ENCODE data around the gene HAUS8. TPM values are rescaled to one million over a fixed set of nuclear protein-coding genes. Genes with fewer than 3 reads are reported as not detected.

Gene HAUS8
- total and polyA plus RNA-seq, 10 donors, result 7.7 to 24.5 (median 14.6) TPM

GRCh38 chr19:17022738-17023137 is 52.5 kb downstream of the HAUS8 start:
- H3K9me3 ChIP-seq, result peaks cover 2 to 35% (median 20%) of the 10 kb centered on the region in 8 donors
- H3K27ac ChIP-seq, result peak overlapping the region in 1 of 8 donors; percentile 22
- no peak overlapping the region for H3K4me3 ChIP-seq
- intact Hi-C loops (cut with DNase I; ENCODE audit: low total_unique reads), result no loop called here
- H3K36me3 ChIP-seq, result no peaks in the 10 kb centered on the region
- no peak for DNase-seq
- TF ChIP-seq POLR2A (IDR thresholded peaks at IDR 0.05), result no peak
- no peak for TF ChIP-seq POLR2AphosphoS5 (IDR thresholded peaks at IDR 0.05)
- TF ChIP-seq, protein P1, sequence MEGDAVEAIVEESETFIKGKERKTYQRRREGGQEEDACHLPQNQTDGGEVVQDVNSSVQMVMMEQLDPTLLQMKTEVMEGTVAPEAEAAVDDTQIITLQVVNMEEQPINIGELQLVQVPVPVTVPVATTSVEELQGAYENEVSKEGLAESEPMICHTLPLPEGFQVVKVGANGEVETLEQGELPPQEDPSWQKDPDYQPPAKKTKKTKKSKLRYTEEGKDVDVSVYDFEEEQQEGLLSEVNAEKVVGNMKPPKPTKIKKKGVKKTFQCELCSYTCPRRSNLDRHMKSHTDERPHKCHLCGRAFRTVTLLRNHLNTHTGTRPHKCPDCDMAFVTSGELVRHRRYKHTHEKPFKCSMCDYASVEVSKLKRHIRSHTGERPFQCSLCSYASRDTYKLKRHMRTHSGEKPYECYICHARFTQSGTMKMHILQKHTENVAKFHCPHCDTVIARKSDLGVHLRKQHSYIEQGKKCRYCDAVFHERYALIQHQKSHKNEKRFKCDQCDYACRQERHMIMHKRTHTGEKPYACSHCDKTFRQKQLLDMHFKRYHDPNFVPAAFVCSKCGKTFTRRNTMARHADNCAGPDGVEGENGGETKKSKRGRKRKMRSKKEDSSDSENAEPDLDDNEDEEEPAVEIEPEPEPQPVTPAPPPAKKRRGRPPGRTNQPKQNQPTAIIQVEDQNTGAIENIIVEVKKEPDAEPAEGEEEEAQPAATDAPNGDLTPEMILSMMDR (IDR thresholded peaks at IDR 0.05 in 8 of 11, conservative IDR thresholded peaks at IDR 0.05 in 3 of 11), result no peak
- peaks cover 4 to 35% (median 12%) of the 10 kb centered on the region in 6 donors for H3K4me1 ChIP-seq
- WGBS, 5 donors, result 80 to 94% (median 92%) methylated on average over 7 of the region's 7 CpGs
- peaks cover 0 to 43% (median 31%) of the 10 kb centered on the region in 7 donors for H3K27me3 ChIP-seq (replicated peaks in 1 of 7)

DNA sequence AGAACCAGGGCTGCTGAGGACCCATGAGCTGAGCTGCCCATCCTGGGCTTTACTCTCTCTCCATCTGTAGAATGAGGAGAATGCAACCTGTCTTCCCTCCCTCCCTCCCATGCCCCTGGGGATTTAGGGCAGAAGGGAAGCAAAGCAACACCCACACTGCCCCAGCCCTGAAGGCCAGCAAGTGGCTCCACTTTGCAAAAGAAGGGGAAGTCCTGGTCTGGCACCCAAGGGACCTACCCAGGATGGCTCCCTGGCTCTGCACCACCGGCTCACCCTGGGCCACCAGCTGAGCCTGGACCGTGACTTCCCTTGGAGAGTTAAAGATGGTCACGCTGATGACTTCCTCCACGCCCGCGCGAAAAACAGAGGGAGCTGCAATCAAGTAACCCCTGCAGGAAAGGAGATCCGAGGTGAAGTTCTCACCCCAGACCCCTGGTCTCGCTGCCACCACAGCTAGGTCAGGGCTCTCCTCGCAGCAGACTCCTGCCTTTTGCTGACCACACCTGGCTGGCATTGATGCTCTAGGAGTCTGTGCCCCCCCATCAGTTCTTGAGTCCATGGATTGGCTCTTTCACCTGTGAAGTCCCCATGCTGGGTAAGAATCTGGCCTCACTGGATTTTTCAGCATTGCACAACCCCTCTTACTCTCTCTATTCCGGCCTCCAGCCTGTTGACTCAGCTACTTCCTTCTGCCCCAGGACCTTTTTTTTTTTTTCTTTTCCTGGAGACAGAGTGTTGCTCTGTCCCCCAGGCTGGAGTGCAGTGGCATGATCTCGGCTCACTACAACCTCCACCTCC is 53.3 kb downstream of the HAUS8 start:
- WGBS, 5 donors, result 48 to 86% (median 60%) methylated on average over 11 to 12 of the region's 12 CpGs
- Histone ChIP-seq H3K4me3 (no peak overlapping the region), H3K36me3 (no peaks in the 10 kb centered on the region), H3K9me3 (peaks cover 2 to 35% (median 20%) of the 10 kb centered on the region in 8 donors), H3K4me1 (peaks cover 4 to 31% (median 12%) of the 10 kb centered on the region in 6 donors), H3K27me3 (replicated peaks in 1 of 7) (peaks cover 0 to 35% (median 24%) of the 10 kb centered on the region in 7 donors), H3K27ac (peak overlapping the region in 3 of 8 donors; percentile 18 to 33 (median 22))
- no peak for DNase-seq
- intact Hi-C loops (cut with DNase I; ENCODE audit: low total_unique reads), result no loop called here
- TF ChIP-seq POLR2A (IDR thresholded peaks at IDR 0.05) (no peak), POLR2AphosphoS5 (IDR thresholded peaks at IDR 0.05) (no peak)
- TF ChIP-seq, protein P1 (IDR thresholded peaks at IDR 0.05 in 8 of 11, conservative IDR thresholded peaks at IDR 0.05 in 3 of 11), result no peak

DNA sequence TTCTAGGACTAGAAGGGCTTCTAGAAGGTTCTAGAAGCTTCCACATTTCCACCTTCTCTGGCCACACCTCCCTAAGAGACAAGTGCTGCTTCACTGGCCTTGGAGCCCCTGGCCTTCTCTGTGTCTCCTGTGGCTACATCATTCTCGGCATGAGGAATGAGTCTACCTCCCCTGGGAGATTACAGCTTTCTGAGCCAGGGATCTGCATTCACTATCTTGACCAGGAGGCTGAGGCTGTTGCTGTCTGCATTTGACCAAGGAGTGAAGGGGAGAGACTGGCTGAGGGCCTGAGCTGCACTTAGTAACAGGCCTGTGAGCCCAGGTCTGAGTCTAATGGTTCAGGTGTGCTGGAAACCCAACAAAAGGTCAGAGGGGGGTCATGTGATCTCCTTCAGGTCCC is 53.9 kb downstream of the HAUS8 start:
- peaks cover 0 to 29% (median 17%) of the 10 kb centered on the region in 7 donors for H3K27me3 ChIP-seq (replicated peaks in 1 of 7)
- peaks cover 4 to 26% (median 11%) of the 10 kb centered on the region in 6 donors for H3K4me1 ChIP-seq
- no peak overlapping the region for H3K27ac ChIP-seq
- H3K9me3 ChIP-seq, result peaks cover 2 to 35% (median 20%) of the 10 kb centered on the region in 8 donors
- intact Hi-C loops (cut with DNase I; ENCODE audit: low total_unique reads), result no loop called here
- TF ChIP-seq POLR2AphosphoS5 (IDR thresholded peaks at IDR 0.05) (no peak), POLR2A (IDR thresholded peaks at IDR 0.05) (no peak)
- TF ChIP-seq, protein P1 (IDR thresholded peaks at IDR 0.05 in 8 of 11, conservative IDR thresholded peaks at IDR 0.05 in 3 of 11), result no peak
- whole genome bisulfite sequencing, 5 donors, result 76 to 100% (median 100%) methylated on average over 1 of the region's 1 CpG
- H3K4me3 ChIP-seq, result no peak overlapping the region
- no peaks in the 10 kb centered on the region for H3K36me3 ChIP-seq
- no peak for DNase-seq

DNA sequence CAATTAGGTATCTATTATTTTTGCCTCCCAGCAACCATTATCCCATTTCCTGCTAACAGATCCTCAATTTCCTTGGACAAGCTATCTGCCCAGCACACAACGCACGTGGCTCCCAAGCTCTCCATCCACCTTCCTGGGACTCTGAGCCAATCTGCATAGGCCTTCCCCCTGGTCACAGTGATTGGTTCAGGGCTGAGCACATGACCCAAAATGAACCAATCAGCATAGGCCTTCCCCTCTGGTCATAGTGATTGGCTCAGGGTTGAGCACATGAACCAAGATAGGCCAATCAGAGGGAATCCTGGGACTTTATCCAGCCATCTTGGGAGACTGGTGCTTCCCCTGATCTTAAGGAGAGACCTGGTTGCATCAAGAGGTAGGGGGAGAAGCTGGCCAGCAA is 54.4 kb downstream of the HAUS8 start:
- peaks cover 2 to 21% (median 6%) of the 10 kb centered on the region in 6 donors for H3K4me1 ChIP-seq
- H3K27me3 ChIP-seq (replicated peaks in 1 of 7), result peaks cover 0 to 24% (median 12%) of the 10 kb centered on the region in 7 donors
- peaks cover 2 to 35% (median 20%) of the 10 kb centered on the region in 8 donors for H3K9me3 ChIP-seq
- DNase-seq, result no peak
- intact Hi-C loops (cut with DNase I; ENCODE audit: low total_unique reads), result no loop called here
- WGBS, 5 donors, result 65 to 89% (median 77%) methylated on average over 2 of the region's 2 CpGs
- no peaks in the 10 kb centered on the region for H3K36me3 ChIP-seq
- H3K4me3 ChIP-seq, result no peak overlapping the region
- TF ChIP-seq, protein P1 (IDR thresholded peaks at IDR 0.05 in 8 of 11, conservative IDR thresholded peaks at IDR 0.05 in 3 of 11), result no peak
- TF ChIP-seq POLR2A (IDR thresholded peaks at IDR 0.05), result no peak
- TF ChIP-seq POLR2AphosphoS5 (IDR thresholded peaks at IDR 0.05), result no peak
- H3K27ac ChIP-seq, result peak overlapping the region in 1 of 8 donors; percentile 5
